ENCODE measurements around the gene SLC4A9. TPM values are rescaled to one million over a fixed set of nuclear protein-coding genes. Genes with fewer than 3 reads are reported as not detected.
"Not testable (repeated sequence)": the region's sequence is repeated elsewhere in the genome, so short reads cannot be mapped to it uniquely, and the experiment has no call there.

Gene SLC4A9
- total RNA-seq, 4 donors from 2014 or later = 0.38 to 2.5 (median 0.40) TPM; not detected in 1

GRCh38 chr5:140338908-140339307, 21.1 kb upstream of the SLC4A9 start:
- Histone ChIP-seq H3K36me3 (peaks cover 0 to 42% (median 0%) of the 10 kb centered on the region in 3 donors), H3K27ac (no peak overlapping the region), H3K27me3 (no peaks in the 10 kb centered on the region), H3K4me1 (peaks cover 0 to 36% (median 0%) of the 10 kb centered on the region in 4 donors), H3K9me3 (no peaks in the 10 kb centered on the region), H3K4me3 (no peak overlapping the region)
- TF ChIP-seq, protein P1, sequence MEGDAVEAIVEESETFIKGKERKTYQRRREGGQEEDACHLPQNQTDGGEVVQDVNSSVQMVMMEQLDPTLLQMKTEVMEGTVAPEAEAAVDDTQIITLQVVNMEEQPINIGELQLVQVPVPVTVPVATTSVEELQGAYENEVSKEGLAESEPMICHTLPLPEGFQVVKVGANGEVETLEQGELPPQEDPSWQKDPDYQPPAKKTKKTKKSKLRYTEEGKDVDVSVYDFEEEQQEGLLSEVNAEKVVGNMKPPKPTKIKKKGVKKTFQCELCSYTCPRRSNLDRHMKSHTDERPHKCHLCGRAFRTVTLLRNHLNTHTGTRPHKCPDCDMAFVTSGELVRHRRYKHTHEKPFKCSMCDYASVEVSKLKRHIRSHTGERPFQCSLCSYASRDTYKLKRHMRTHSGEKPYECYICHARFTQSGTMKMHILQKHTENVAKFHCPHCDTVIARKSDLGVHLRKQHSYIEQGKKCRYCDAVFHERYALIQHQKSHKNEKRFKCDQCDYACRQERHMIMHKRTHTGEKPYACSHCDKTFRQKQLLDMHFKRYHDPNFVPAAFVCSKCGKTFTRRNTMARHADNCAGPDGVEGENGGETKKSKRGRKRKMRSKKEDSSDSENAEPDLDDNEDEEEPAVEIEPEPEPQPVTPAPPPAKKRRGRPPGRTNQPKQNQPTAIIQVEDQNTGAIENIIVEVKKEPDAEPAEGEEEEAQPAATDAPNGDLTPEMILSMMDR (IDR thresholded peaks at IDR 0.05) = no peak
- no peak for TF ChIP-seq POLR2A (IDR thresholded peaks at IDR 0.05)
- no peak for DNase-seq

GRCh38 chr5:140339636-140340035, 20.4 kb upstream of the SLC4A9 start:
- Histone ChIP-seq H3K9me3 (no peaks in the 10 kb centered on the region), H3K36me3 (peaks cover 0 to 35% (median 0%) of the 10 kb centered on the region in 3 donors), H3K4me3 (no peak overlapping the region), H3K4me1 (peaks cover 0 to 42% (median 0%) of the 10 kb centered on the region in 4 donors), H3K27ac (no peak overlapping the region), H3K27me3 (no peaks in the 10 kb centered on the region)
- no peak for DNase-seq
- no peak for TF ChIP-seq POLR2A (IDR thresholded peaks at IDR 0.05)

DNA sequence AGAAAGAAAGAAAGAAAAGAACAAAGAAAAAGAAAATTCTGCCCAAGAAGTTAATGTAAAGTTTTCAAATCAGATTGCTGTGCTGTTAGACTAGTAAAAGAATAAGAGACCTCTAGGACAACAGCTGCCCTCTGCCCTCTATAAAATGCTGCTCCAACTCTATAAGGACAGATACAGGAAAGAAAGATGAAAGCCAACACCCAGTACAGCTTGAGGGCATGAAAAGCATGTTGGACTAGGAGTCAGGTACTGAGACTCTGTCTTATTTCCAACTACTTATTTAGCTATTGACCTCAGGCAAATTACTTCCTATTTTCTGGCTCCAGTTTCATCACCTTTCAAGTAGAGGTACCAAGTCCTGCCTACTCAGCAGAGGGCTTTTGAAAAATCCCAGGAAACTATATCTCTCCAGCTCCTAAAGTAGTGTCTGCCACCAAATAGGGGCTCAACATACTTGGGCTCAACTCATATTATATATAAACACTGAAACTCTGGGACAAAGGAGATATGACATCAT, 19.3 kb upstream of the SLC4A9 start:
- H3K4me3 ChIP-seq = no peak overlapping the region
- no peaks in the 10 kb centered on the region for H3K9me3 ChIP-seq
- peak overlapping the region in 2 of 4 donors; percentile 11 to 60 for H3K27ac ChIP-seq
- H3K36me3 ChIP-seq = peaks cover 0 to 28% (median 0%) of the 10 kb centered on the region in 3 donors
- TF ChIP-seq, protein P1 (IDR thresholded peaks at IDR 0.05) = no peak
- TF ChIP-seq POLR2A (IDR thresholded peaks at IDR 0.05) = no peak
- no peaks in the 10 kb centered on the region for H3K27me3 ChIP-seq
- H3K4me1 ChIP-seq = peaks cover 0 to 51% (median 0%) of the 10 kb centered on the region in 4 donors
- no peak for DNase-seq

- no peak for DNase-seq
- no peaks in the 10 kb centered on the region for H3K9me3 ChIP-seq
- no peak for TF ChIP-seq POLR2A (IDR thresholded peaks at IDR 0.05)
- TF ChIP-seq, protein P1 (IDR thresholded peaks at IDR 0.05) = no peak
- peaks cover 0 to 51% (median 2%) of the 10 kb centered on the region in 4 donors for H3K4me1 ChIP-seq
- H3K36me3 ChIP-seq = peaks cover 0 to 19% (median 0%) of the 10 kb centered on the region in 3 donors
- H3K4me3 ChIP-seq = no peak overlapping the region
- peak overlapping the region in 2 of 4 donors; percentile 27 to 60 for H3K27ac ChIP-seq
- no peaks in the 10 kb centered on the region for H3K27me3 ChIP-seq
These were observed 18.4 kb upstream of the SLC4A9 start for GRCh38 chr5:140341591-140341990.

DNA sequence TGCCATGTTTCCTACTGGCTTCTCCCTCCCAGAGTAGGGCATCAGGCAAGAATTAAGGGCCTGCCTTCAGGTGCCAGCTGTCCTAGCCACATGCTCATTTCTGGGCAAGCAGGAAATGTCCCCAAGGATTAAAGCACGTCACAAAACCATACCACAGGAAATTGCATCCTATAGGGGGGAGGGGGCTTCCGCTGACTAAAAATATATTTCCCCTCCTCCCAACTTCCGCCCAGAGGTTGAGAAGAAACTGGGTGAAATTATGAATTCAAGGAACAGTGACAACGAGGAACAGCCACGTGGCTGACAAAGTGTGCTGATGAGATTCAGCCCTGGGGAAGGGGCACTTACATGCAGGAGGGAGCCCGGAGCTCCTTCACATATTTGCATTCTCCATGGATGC, 17.7 kb upstream of the SLC4A9 start:
- Histone ChIP-seq H3K27ac (peak overlapping the region in 2 of 4 donors; percentile 27 to 60), H3K36me3 (peaks cover 0 to 18% (median 0%) of the 10 kb centered on the region in 3 donors), H3K9me3 (no peaks in the 10 kb centered on the region), H3K4me1 (peaks cover under 1 to 55% (median 5%) of the 10 kb centered on the region in 4 donors), H3K4me3 (no peak overlapping the region), H3K27me3 (no peaks in the 10 kb centered on the region)
- TF ChIP-seq POLR2A (IDR thresholded peaks at IDR 0.05) = no peak
- TF ChIP-seq, protein P1 (IDR thresholded peaks at IDR 0.05) = no peak
- peak in 1 of 3 donors; percentile 27 for DNase-seq

DNA sequence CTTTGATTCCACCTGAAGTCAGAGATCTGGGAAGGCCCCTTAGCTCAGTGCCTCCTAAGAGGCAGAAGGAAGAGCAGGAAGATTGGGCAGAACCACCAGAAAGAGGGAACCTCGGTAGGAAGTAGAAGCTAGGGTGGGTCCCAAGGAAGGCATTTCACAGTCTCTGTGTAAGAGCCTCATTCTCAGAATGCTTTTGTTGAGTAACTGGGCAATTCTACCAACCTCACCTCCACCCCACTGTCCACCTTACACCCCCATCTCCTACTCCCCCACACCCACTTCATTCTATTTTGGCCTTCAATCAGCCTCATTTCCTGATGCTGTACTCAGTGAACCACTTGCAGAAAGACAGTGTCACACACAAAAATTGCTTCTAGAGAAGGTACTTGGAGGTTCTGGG, 17.1 kb upstream of the SLC4A9 start:
- no peak overlapping the region for H3K4me3 ChIP-seq
- H3K27ac ChIP-seq = peak overlapping the region in 2 of 4 donors; percentile 22 to 27
- peaks cover 4 to 55% (median 7%) of the 10 kb centered on the region in 4 donors for H3K4me1 ChIP-seq
- no peak for DNase-seq
- H3K9me3 ChIP-seq = no peaks in the 10 kb centered on the region
- H3K27me3 ChIP-seq = no peaks in the 10 kb centered on the region
- H3K36me3 ChIP-seq = peaks cover 0 to 17% (median 0%) of the 10 kb centered on the region in 3 donors
- no peak for TF ChIP-seq POLR2A (IDR thresholded peaks at IDR 0.05)
- TF ChIP-seq, protein P1 (IDR thresholded peaks at IDR 0.05) = no peak

DNA sequence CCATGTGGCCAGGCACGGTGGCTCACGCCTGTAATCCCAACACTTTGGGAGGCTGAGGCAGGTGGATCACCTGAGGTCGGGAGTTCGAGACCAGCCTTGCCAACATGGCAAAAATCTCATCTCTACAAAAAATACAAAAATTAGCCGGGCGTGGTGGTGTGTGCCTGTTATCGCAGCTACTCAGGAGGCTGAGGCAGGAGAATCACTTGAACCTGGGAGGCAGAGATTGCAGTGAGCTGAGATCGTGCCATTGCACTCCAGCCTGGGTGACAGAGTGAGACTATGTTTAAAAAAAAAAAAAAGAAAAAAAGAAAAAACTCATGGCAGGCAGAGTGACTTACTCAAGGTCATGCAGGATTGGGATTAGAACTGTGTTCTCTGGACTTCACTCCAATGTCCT, 16.1 kb upstream of the SLC4A9 start:
- Histone ChIP-seq H3K4me3 (peak overlapping the region in 1 of 4 donors; percentile 90), H3K27ac (peak overlapping the region in 2 of 4 donors; percentile 86 to 95), H3K4me1 (peaks cover 4 to 64% (median 7%) of the 10 kb centered on the region in 4 donors), H3K36me3 (peaks cover 0 to 14% (median 0%) of the 10 kb centered on the region in 3 donors)
- not testable (repeated sequence) for DNase-seq, H3K9me3 ChIP-seq, H3K27me3 ChIP-seq
